HepG2 (cell line): Measurements from ENCODE around the gene CTDSP2. TPM values are rescaled to one million over a fixed set of nuclear protein-coding genes. Genes with fewer than 3 reads are reported as not detected.

Source experiments
- ATAC-seq: fragments of 200-7000 bp; cut with Tn5 transposase; 3 replicates; pipeline ENCODE4 v1.9.1; 2020; ENCODE audit warnings: mild to moderate bottlenecking, moderate library complexity
- BruUV-seq: library from RNA; stranded (reverse); fragments of 400-500 nt; replicated peaks from 2 replicates; lab custom pipeline; 2021; lab: Mats Ljungman, UMichigan
- CTCF ChIA-PET: fragments of 300-600 bp; formaldehyde crosslinking; extraction: SDS; loops from one replicate; lab custom pipeline; 2021; ENCODE audit warnings: low total read pairs, inconsistent platforms, low intra/inter-chr PET ratio; lab: Yijun Ruan, JAX
- POLR2A ChIA-PET: fragments of 350-600 bp; sonication (Branson Sonifier 250); formaldehyde crosslinking; loops from one replicate; lab custom pipeline; 2020; ENCODE audit warnings: antibody characterized with exemption, inconsistent platforms; lab: Yijun Ruan, JAX
- DNase-seq: peaks from one replicate; pipeline ENCODE4 v3.0.0-alpha.2; 2015; ENCODE audit warnings: low spot score
- FAIRE-seq: peaks from 3 replicates; lab custom pipeline; 2011; peaks lifted over from hg19 to GRCh38; lab: Jason Lieb, UNC
- H2AFZ ChIP-seq: one replicate; pipeline ENCODE4 v1.6.1; 2011; ENCODE audit warnings: low read length, inconsistent platforms
- H3K27ac ChIP-seq: fragments of 300-600 bp; 3 replicates; pipeline ENCODE4 v1.8.0; 2011; ENCODE audit warnings: mixed run types, mild to moderate bottlenecking, mixed read lengths, low read length, inconsistent platforms; ENCODE audit not compliant: insufficient read depth; ENCODE audit errors: extremely low read length
- H3K27me3 ChIP-seq, 2 experiments: fragments of 200-600 bp in 1 of 2; 2 replicates in 1 of 2; 3 replicates in 1 of 2; pipeline versions ENCODE4 v1.6.0 to v1.8.0; 2011; ENCODE audit warnings: low read length in 2 of 2, mild to moderate bottlenecking in 2 of 2, moderate library complexity in 2 of 2, inconsistent platforms in 1 of 2; ENCODE audit not compliant: insufficient read depth in 2 of 2, control insufficient read depth in 1 of 2
- H3K36me3 ChIP-seq, 2 experiments: fragments of 200-600 bp in 1 of 2; replicated peaks in 1 of 2; 2 replicates in 1 of 2; 3 replicates in 1 of 2; pipeline versions ENCODE4 v1.5.1 to v1.8.0; 2011; ENCODE audit warnings: low read length in 2 of 2, inconsistent platforms in 1 of 2; ENCODE audit not compliant: insufficient read depth in 2 of 2, control insufficient read depth in 1 of 2
- H3K4me1 ChIP-seq: 2 replicates; pipeline ENCODE4 v1.5.1; 2012; ENCODE audit warnings: low read length, inconsistent platforms; ENCODE audit not compliant: insufficient read depth
- H3K4me2 ChIP-seq: 2 replicates; pipeline ENCODE4 v1.6.0; 2011; ENCODE audit warnings: low read depth, low read length, inconsistent platforms
- H3K4me3 ChIP-seq, 3 experiments: fragments of 200-600 bp in 1 of 3; sonication (generic), shearing (Covaris generic) in 1 of 3; replicated peaks in 1 of 3; 2 replicates each; pipeline ENCODE4 v1.5.1; 2011 to 2016; ENCODE audit warnings: low read length in 3 of 3, inconsistent platforms in 2 of 3, low read depth in 2 of 3, mild to moderate bottlenecking in 2 of 3, control low read depth in 1 of 3, mixed read lengths in 1 of 3; ENCODE audit not compliant: insufficient read depth in 1 of 3
- H3K79me2 ChIP-seq: one replicate; pipeline ENCODE4 v1.6.1; 2011; ENCODE audit warnings: low read length, inconsistent platforms; ENCODE audit not compliant: insufficient read depth
- H3K9ac ChIP-seq: 2 replicates; pipeline ENCODE4 v1.6.0; 2011; ENCODE audit warnings: mild to moderate bottlenecking, low read depth, low read length, inconsistent platforms; ENCODE audit not compliant: insufficient read depth
- H3K9me3 ChIP-seq: 2 replicates; pipeline ENCODE4 v1.5.1; 2012; ENCODE audit warnings: mild to moderate bottlenecking, low read length
- H4K20me1 ChIP-seq: 2 replicates; pipeline ENCODE4 v1.6.0; 2011; ENCODE audit warnings: inconsistent platforms, mild to moderate bottlenecking, low read length, moderate library complexity; ENCODE audit not compliant: insufficient read depth
- DDIT3 ChIP-seq: sonication (generic); formaldehyde crosslinking; IDR thresholded peaks from 2 replicates; pipeline ENCODE4 v1.4.0; 2020; ENCODE audit warnings: mild to moderate bottlenecking, missing genetic modification reagents
- KMT2A ChIP-seq: sonication (generic); formaldehyde crosslinking; IDR thresholded peaks from 2 replicates; pipeline ENCODE4 v1.4.0; 2020; ENCODE audit warnings: missing genetic modification reagents
- RAD21 ChIP-seq: fragments of 450-650 bp; formaldehyde crosslinking; IDR thresholded peaks from 2 replicates; pipeline ENCODE4 v1.5.0; 2020; ENCODE audit warnings: mild to moderate bottlenecking
- RERE ChIP-seq: IDR thresholded peaks from 2 replicates; pipeline ENCODE4 v1.6.1; 2016; ENCODE audit warnings: low read depth, missing genetic modification reagents, missing compliant biosample characterization
- ZBTB33 ChIP-seq: sonication (generic); formaldehyde crosslinking; IDR thresholded peaks from 2 replicates; pipeline ENCODE4 v1.4.0; 2020; ENCODE audit warnings: missing genetic modification reagents
- ZBTB8A ChIP-seq: sonication (generic); formaldehyde crosslinking; IDR thresholded peaks from 2 replicates; pipeline ENCODE4 v1.4.0; 2020; ENCODE audit warnings: mild to moderate bottlenecking, low read depth, missing genetic modification reagents, borderline replicate concordance
- ZNF224 ChIP-seq: sonication (generic); formaldehyde crosslinking; IDR thresholded peaks from 2 replicates; pipeline ENCODE4 v1.5.0; 2020; ENCODE audit warnings: mild to moderate bottlenecking, missing genetic modification reagents
- ZNF343 ChIP-seq: sonication (generic); formaldehyde crosslinking; IDR thresholded peaks from 2 replicates; pipeline ENCODE4 v1.4.0; 2020; ENCODE audit warnings: mild to moderate bottlenecking, missing genetic modification reagents
- WGBS: methylation state at CpG from one replicate; pipeline ENCODE4 v1.1.6; 2017; ENCODE audit warnings: low lambda C conversion rate; 5-methylcytosine and 5-hydroxymethylcytosine counted together
- in situ Hi-C: cut with HindIII; loops from 2 replicates; pipeline ENCODE4 v1.10.0; 2017; ENCODE audit warnings: low pct_unique_long_range_greater_than_20kb; ENCODE audit not compliant: extremely low pct_ligation_motif_present
- intact Hi-C: fragments of 100-400 bp; cut with micrococcal nuclease; formaldehyde crosslinking; loops from one replicate; pipeline ENCODE4 v1.10.0; 2022; ENCODE audit not compliant: unreplicated experiment
- polyA plus RNA-seq, 8 experiments: library from polyadenylated mRNA; depleted of rRNA in 3 of 8; stranded (reverse) in 7 of 8; unstranded in 1 of 8; fragments of >200 nt; fragmentation: Illumina TruSeq in 4 of 8; extraction: Trizol in 4 of 8; gene quantifications; 2 replicates each; pipeline versions ENCODE4 v1.2.1 to v1.2.3, GENCODE V29; 2011 to 2016; ENCODE audit warnings: low read depth in 4 of 8, missing spikeins in 1 of 8, mixed read lengths in 1 of 8; ENCODE audit not compliant: insufficient read depth in 1 of 8
- total RNA-seq, 5 experiments: library from RNA; depleted of rRNA; stranded (reverse); fragments of >200 nt; fragmentation: Illumina TruSeq; extraction: Trizol; gene quantifications; 2 replicates each; pipeline ENCODE4 v1.2.3, GENCODE V29; 2016; ENCODE audit warnings: low read depth in 1 of 5
- TF ChIP-seq, protein P1 (sequence below): sonication (generic); formaldehyde crosslinking; conservative IDR thresholded peaks from 2 replicates; pipeline ENCODE4 v1.4.0; 2020; ENCODE audit warnings: missing genetic modification reagents
- TF ChIP-seq, protein P2 (sequence below): sonication (generic); formaldehyde crosslinking; IDR thresholded peaks from 2 replicates; pipeline ENCODE4 v1.8.0; 2022; ENCODE audit warnings: low read depth, missing genetic modification reagents

The CTDSP2 gene
- total and polyA plus RNA-seq, 2 of the 13 experiments (the other 11 are each of a cell fraction or from before 2014, with no cell fraction given) = 38.1 to 82.5 TPM

- peak; percentile 14 for ATAC-seq
- no peaks in the 10 kb centered on the region; a peak in 1 of 5 replicates for H3K27me3 ChIP-seq
- H3K4me2 ChIP-seq = peak overlapping the region; percentile 78
- DNase-seq = no peak
- peaks cover 9 to 36% of the 10 kb centered on the region in 2 experiments for H3K36me3 ChIP-seq
- TF ChIP-seq KMT2A (CRISPR knock-in tag) (no peak), ZNF224 (CRISPR knock-in tag) (no peak), RAD21 (CRISPR knock-in tag) (no peak), RERE (CRISPR knock-in tag) (no peak), DDIT3 (no peak), ZBTB33 (CRISPR knock-in tag) (no peak), ZBTB8A (CRISPR knock-in tag) (no peak), ZNF343 (CRISPR knock-in tag) (no peak)
- TF ChIP-seq, protein P1, sequence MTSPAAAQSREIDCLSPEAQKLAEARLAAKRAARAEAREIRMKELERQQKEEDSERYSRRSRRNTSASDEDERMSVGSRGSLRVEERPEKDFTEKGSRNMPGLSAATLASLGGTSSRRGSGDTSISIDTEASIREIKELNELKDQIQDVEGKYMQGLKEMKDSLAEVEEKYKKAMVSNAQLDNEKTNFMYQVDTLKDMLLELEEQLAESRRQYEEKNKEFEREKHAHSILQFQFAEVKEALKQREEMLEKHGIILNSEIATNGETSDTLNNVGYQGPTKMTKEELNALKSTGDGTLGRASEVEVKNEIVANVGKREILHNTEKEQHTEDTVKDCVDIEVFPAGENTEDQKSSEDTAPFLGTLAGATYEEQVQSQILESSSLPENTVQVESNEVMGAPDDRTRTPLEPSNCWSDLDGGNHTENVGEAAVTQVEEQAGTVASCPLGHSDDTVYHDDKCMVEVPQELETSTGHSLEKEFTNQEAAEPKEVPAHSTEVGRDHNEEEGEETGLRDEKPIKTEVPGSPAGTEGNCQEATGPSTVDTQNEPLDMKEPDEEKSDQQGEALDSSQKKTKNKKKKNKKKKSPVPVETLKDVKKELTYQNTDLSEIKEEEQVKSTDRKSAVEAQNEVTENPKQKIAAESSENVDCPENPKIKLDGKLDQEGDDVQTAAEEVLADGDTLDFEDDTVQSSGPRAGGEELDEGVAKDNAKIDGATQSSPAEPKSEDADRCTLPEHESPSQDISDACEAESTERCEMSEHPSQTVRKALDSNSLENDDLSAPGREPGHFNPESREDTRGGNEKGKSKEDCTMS (CRISPR knock-in tag) = no peak
- TF ChIP-seq, protein P2, sequence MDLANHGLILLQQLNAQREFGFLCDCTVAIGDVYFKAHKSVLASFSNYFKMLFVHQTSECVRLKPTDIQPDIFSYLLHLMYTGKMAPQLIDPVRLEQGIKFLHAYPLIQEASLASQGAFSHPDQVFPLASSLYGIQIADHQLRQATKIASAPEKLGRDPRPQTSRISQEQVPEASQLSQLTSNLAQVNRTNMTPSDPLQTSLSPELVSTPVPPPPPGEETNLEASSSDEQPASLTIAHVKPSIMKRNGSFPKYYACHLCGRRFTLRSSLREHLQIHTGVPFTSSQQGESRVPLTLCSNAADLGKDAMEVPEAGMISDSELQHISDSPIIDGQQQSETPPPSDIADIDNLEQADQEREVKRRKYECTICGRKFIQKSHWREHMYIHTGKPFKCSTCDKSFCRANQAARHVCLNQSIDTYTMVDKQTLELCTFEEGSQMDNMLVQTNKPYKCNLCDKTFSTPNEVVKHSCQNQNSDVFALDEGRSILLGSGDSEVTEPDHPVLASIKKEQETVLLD (CRISPR knock-in tag) = no peak
- 55% methylated on average over 12 of the region's 12 CpGs for WGBS
- H3K4me3 ChIP-seq = peak overlapping the region; percentile 95 to 100 (median 99)
- in situ Hi-C loops = no loop called here
- ChIA-PET CTCF (interaction anchor here (1.8 kb wide), 1 partner anchor 122 kb away, joined by 13 read pairs; no protein-coding TSS in a partner anchor), POLR2A (interaction anchor here (0.7 to 1.7 kb wide), 4 partner anchors 11 to 39 kb away, joined by 3 to 15 read pairs (median 3); partner anchors contain the start of genes AVIL, EEF1AKMT3, METTL1 and TSPAN31)
- peaks cover 17% of the 10 kb centered on the region for H3K4me1 ChIP-seq
- no peak for FAIRE-seq
- peak overlapping the region; percentile 87 for H3K9ac ChIP-seq
- intact Hi-C loops = no loop called here
- H4K20me1 ChIP-seq = no peaks in the 10 kb centered on the region
- H2AFZ ChIP-seq = no peak overlapping the region
- BruUV-seq = no TSS peak
- H3K79me2 ChIP-seq = peaks cover 16% of the 10 kb centered on the region
- H3K9me3 ChIP-seq = no peaks in the 10 kb centered on the region
- H3K27ac ChIP-seq = peak overlapping the region; percentile 55
Observed at GRCh38 chr12:57783466-57783801, 63.1 kb downstream of the CTDSP2 start.
